ENCODE measurements around the gene HCST.

HCST gene

DNA sequence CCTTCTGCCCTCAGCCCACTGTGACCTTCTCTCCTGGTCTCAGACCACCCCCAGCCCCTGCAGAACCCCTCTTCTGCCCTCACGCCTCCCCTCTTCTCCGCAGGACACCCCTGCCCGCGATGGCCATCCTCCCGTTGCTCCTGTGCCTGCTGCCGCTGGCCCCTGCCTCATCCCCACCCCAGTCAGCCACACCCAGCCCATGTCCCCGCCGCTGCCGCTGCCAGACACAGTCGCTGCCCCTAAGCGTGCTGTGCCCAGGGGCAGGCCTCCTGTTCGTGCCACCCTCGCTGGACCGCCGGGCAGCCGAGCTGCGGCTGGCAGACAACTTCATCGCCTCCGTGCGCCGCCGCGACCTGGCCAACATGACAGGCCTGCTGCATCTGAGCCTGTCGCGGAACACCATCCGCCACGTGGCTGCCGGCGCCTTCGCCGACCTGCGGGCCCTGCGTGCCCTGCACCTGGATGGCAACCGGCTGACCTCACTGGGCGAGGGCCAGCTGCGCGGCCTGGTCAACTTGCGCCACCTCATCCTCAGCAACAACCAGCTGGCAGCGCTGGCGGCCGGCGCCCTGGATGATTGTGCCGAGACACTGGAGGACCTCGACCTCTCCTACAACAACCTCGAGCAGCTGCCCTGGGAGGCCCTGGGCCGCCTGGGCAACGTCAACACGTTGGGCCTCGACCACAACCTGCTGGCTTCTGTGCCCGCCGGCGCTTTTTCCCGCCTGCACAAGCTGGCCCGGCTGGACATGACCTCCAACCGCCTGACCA is 37.2 kb downstream of the HCST start:
- DNase-seq, result no peak

DNA sequence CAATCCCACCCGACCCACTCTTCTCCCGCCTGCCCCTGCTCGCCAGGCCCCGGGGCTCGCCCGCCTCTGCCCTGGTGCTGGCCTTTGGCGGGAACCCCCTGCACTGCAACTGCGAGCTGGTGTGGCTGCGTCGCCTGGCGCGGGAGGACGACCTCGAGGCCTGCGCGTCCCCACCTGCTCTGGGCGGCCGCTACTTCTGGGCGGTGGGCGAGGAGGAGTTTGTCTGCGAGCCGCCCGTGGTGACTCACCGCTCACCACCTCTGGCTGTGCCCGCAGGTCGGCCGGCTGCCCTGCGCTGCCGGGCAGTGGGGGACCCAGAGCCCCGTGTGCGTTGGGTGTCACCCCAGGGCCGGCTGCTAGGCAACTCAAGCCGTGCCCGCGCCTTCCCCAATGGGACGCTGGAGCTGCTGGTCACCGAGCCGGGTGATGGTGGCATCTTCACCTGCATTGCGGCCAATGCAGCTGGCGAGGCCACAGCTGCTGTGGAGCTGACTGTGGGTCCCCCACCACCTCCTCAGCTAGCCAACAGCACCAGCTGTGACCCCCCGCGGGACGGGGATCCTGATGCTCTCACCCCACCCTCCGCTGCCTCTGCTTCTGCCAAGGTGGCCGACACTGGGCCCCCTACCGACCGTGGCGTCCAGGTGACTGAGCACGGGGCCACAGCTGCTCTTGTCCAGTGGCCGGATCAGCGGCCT is 37.9 kb downstream of the HCST start:
- DNase-seq, result no peak

DNA sequence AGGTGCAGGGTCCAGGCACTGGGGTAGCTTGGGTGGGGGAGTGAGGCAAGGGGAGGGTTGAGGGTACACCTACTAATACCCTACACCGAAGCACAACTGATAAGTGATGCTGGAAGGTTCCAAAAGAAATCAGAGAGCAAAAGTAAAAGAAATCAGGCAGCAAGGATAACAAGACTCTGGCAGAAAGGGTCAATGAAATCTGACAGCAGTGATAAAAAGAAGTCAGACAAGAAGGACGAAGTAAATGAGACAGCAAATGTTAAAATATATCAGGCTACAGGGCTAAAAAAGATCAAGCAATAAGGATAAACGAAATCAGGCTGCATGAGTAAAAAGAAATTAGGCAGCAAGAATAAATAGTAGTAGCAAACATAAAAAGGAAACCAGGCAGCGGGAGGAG is 38.5 kb downstream of the HCST start:
- DNase-seq, result no peak

DNA sequence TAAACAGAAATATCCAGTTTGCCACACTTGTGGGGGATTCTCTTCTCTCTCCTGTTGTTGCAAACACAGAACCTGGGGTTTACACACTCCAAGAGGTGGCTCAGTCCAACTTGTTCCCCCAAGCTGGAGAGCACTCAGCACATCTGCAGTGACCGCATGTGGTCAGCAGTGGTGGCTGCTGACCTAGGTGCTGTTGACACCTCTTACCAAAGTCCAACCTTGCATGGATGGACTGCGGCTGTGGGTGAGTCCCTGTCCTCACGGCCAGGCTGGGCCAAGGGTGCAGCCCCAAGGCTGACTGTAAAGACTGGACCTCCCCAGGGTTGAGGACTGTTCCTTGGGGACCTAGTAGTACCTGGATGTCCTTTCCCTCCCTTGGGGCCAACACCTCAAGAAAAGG is 39.9 kb downstream of the HCST start:
- DNase-seq, result no peak

DNA sequence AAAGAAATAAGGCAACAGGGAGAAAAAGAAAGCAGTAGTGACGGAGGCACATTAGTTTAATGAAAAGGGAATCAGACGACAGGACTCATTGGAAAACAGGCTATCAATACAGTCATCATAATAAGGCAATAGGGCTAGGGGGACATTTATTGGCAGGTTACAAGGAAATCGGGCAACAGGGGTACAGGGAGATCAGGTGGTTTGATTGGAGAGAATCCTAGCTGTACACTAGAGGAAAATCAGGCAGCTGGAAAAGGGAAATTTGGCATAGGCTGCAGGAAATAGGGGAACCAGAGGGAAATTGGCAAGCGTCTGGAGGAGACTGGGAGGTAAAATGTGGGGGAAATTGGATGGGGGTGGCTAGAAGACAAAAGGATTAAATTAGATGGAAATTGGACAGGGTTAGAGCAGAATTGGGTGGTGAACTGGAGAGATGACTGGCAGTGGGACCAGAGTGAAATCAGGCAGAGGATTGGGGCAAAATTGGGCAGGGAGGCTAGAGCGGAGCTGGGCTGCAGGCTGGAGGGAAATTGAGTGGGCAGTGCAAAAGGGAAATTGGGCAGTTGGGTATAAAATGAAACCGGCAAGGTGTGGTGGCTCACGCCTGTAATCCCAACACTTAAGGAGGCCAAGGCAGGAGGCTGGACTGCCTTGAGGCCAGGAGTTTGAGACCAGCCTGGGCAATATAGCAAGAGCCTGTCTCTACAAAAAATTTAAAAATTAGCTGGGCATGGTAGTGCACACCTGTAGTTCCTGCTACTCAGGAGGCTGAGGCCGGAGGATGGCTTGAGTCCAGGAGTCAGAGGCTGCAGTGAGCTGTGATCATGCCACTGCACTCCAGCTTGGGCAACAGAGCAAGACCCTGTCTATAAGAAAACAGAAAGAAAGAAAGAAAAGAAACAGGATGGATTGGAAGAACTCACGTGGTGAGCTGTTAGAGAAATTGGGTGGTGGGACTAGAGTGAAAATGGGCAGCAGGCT is 41.3 kb downstream of the HCST start:
- no peak for DNase-seq

DNA sequence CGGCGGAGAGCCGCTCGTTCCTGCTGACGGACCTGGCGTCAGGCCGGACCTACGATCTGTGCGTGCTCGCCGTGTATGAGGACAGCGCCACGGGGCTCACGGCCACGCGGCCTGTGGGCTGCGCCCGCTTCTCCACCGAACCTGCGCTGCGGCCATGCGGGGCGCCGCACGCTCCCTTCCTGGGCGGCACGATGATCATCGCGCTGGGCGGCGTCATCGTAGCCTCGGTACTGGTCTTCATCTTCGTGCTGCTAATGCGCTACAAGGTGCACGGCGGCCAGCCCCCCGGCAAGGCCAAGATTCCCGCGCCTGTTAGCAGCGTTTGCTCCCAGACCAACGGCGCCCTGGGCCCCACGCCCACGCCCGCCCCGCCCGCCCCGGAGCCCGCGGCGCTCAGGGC is 42.2 kb downstream of the HCST start:
- DNase-seq, result no peak

DNA sequence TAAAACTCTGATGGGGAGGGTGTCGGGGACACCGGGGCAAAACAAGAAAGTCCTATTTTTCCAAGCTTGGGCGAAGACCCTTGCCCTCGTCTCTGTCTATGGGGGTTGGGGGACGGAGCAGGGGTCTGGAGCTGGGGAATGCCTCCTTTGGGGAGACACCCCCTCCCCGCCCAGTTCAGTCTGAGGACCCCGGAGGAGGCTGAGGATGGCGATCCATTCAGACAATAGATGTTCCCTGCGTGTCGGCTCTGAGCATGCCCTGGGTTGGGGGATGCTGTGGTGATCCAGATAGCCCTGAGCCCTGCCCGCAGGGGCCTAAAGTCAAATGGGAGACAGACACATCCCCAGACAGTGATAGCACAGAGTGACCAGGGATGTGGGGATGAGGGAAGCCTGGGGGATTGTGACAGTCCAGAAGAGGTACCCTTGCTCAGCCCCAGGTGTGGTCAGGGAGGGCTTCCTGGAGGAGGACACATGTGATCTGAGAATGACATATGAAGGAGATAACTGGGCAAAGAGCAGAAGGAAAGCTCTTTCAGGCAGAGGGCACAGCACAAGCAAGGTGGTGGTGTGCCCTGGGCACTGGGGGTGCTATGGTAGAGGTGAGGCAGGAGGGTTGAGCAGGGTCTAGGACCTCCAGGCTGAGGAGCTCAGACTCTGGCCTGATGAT is 42.9 kb downstream of the HCST start:
- DNase-seq, result no peak

DNA sequence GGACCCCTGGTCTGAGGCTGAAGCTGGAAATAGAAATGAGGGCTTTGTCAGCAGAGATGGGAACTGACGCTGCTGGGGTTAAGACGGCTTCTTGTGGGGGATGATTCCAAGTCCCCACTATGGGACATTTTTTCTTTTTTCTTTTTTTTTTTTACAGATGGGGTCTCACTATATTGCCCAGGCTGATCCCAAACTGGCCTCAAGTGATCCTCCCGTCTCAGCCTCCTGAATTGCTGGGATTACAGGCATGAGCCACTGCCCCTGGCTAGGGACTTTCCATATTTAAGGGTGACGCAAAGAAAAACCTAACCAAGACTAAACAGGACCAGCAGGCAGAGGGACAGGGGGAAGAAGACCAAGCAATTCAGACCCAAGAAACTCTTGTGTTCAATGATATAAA is 43.9 kb downstream of the HCST start:
- no peak for DNase-seq

DNA sequence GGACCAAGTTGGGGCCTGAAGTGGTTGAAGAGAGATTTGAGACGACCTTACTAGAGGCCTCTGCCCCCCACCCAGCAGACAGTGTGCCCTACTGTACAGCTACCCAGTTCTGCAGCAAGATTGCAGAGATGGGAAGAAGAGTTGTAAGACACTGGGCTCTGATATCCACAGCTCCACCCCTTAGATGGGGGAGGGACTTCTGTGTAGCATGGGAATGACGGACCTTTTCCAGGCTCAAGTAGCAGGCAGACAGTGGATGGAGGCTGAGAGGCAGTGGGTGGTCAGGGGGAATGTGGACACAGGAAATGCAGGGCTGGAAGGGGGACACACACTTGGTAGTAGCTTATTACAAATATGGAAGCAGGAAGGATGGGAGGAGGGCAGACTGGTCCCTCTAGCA is 46.8 kb downstream of the HCST start:
- no peak for DNase-seq

Data from hematopoietic multipotent progenitor cell treated with erythropoietin and hydrocortisone succinate and interleukin-3 and kit ligand, for 8 days (in vitro differentiated cells).